ENCODE results near the gene SH3PXD2B. TPM values are rescaled to one million over a fixed set of nuclear protein-coding genes. Genes with fewer than 3 reads are reported as not detected.

The SH3PXD2B gene
- total RNA-seq, 1 experiment from 2014 or later: 64.1 TPM

DNA sequence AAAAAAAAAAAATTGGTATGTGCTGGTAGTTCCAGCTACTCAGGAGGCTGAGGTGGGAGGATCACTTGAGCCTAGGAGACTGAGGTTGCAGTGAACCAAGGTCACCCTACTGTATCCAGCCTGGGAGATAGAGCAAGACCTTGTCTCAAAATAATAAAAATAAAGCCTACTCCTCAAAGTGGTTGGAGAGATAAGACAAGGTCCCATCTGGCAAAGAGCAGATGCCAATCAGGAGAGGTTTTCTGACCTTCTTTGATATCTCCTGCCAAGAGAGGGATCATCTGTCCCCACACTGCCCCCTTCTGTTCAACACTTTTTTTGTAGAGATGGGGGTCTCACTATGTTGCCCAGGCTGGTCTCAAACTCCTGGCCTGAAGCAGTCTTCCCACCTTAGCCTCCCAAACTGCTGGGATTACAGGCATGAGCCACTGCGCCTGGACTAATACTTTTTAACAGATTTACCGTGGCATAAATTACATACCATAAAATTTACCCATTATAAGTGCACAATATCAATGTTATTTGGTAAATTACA, 64.7 kb downstream of the SH3PXD2B start:
- H3K27me3 Mint-ChIP-seq (ENCODE audit: low read depth): no peaks in the 10 kb centered on the region
- H3K4me1 Mint-ChIP-seq: no peaks in the 10 kb centered on the region
- ChIA-PET CTCF (no interaction called here), POLR2A (no interaction called here)
- peaks cover 3% of the 10 kb centered on the region; the same call in 1 of the 2 replicates for H3K9me3 Mint-ChIP-seq
- DNase-seq (ENCODE audit: low spot score) (no peak), ATAC-seq (no peak)
- TF ChIP-seq ELF4 (CRISPR knock-in tag; IDR thresholded peaks at IDR 0.05; ENCODE audit: low read depth) (no peak), GTF2I (CRISPR knock-in tag; conservative IDR thresholded peaks at IDR 0.05) (peak; percentile 66; the same call in 1 of the 2 replicates), ZNF121 (CRISPR knock-in tag; IDR thresholded peaks at IDR 0.05) (peak; percentile 95)
- no peak overlapping the region for H3K27ac Mint-ChIP-seq
- H3K4me3 Mint-ChIP-seq: no peak overlapping the region
- peaks cover 69% of the 10 kb centered on the region for H3K36me3 Mint-ChIP-seq

GRCh38 chr5:172388246-172388733, 66.0 kb downstream of the SH3PXD2B start:
- H3K27me3 Mint-ChIP-seq (ENCODE audit: low read depth): no peaks in the 10 kb centered on the region
- DNase-seq (ENCODE audit: low spot score) (no peak), ATAC-seq (no peak)
- peaks cover 3% of the 10 kb centered on the region; the same call in 1 of the 2 replicates for H3K9me3 Mint-ChIP-seq
- H3K36me3 Mint-ChIP-seq: peaks cover 55% of the 10 kb centered on the region
- TF ChIP-seq ZSCAN18 (CRISPR knock-in tag; IDR thresholded peaks at IDR 0.05) (no peak), ZNF317 (CRISPR knock-in tag; IDR thresholded peaks at IDR 0.05; ENCODE audit: borderline replicate concordance, low read depth) (no peak), CBFB (CRISPR knock-in tag; IDR thresholded peaks at IDR 0.05; ENCODE audit: low read depth) (no peak), ATF1 (CRISPR knock-in tag; IDR thresholded peaks at IDR 0.05) (no peak), MXD4 (CRISPR knock-in tag; IDR thresholded peaks at IDR 0.05; ENCODE audit: borderline replicate concordance) (no peak), JAZF1 (CRISPR knock-in tag; IDR thresholded peaks at IDR 0.05) (no peak), ZNF512 (CRISPR knock-in tag; IDR thresholded peaks at IDR 0.05; ENCODE audit: borderline replicate concordance) (no peak)
- H3K4me1 Mint-ChIP-seq: no peaks in the 10 kb centered on the region
- H3K4me3 Mint-ChIP-seq: no peak overlapping the region
- ChIA-PET CTCF (interaction anchor here (0.7 kb wide), 1 partner anchor 95 kb away, joined by 3 read pairs; no protein-coding TSS in a partner anchor), POLR2A (interaction anchor here (0.5 kb wide), 1 partner anchor 83 kb away, joined by 3 read pairs; no protein-coding TSS in a partner anchor)
- no peak overlapping the region for H3K27ac Mint-ChIP-seq

DNA sequence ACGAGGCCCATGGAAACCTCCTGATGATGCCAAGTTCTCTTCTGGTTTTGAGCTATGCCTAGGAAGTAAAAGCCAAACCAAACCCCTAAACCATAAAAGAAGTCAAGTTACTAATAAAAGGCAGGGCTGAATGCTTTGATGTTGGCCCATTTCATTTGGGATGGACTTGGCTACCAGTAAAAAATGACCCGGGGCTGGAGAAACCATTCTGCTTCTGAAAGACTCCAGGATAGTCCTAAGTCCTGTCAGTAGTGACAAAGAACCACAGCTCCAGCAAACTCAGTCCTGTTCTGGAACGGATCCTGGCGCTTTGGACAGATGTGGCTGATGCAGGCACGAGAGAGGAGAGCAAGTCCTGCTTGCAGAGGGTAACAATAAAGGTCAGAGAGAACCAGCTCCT, 68.6 kb downstream of the SH3PXD2B start:
- ATAC-seq: no peak
- DNase-seq (ENCODE audit: low spot score): no peak
- peak overlapping the region; percentile 53; the same call in 1 of the 2 replicates for H3K27ac Mint-ChIP-seq
- TF ChIP-seq TP53 (CRISPR knock-in tag; IDR thresholded peaks at IDR 0.05) (no peak), ATF6 (CRISPR knock-in tag; IDR thresholded peaks at IDR 0.05) (no peak), TEAD4 (CRISPR knock-in tag; IDR thresholded peaks at IDR 0.05) (no peak), NR3C1 (CRISPR knock-in tag; conservative IDR thresholded peaks at IDR 0.05; ENCODE audit: low read depth) (no peak), ZNF512 (CRISPR knock-in tag; IDR thresholded peaks at IDR 0.05; ENCODE audit: borderline replicate concordance) (no peak), FOXP1 (CRISPR knock-in tag; IDR thresholded peaks at IDR 0.05; ENCODE audit: borderline replicate concordance) (no peak), ZNF671 (CRISPR knock-in tag; IDR thresholded peaks at IDR 0.05) (no peak)
- H3K9me3 Mint-ChIP-seq: peaks cover 3% of the 10 kb centered on the region; the same call in 1 of the 2 replicates
- no peak overlapping the region for H3K4me3 Mint-ChIP-seq
- CTCF ChIA-PET: interaction anchor here (1.2 to 2.5 kb wide), 2 partner anchors 15 to 66 kb away, joined by 4 to 7 read pairs; no protein-coding TSS in a partner anchor
- no peaks in the 10 kb centered on the region for H3K27me3 Mint-ChIP-seq (ENCODE audit: low read depth)
- H3K4me1 Mint-ChIP-seq: no peaks in the 10 kb centered on the region
- POLR2A ChIA-PET: no interaction called here
- peaks cover 50% of the 10 kb centered on the region for H3K36me3 Mint-ChIP-seq
